Hindlimb muscle (tissue), 1 donor: ENCODE data around the gene NUDT8. TPM values are rescaled to one million over a fixed set of nuclear protein-coding genes. Genes with fewer than 3 reads are reported as not detected.
"Not testable (repeated sequence)": the region's sequence is repeated elsewhere in the genome, so short reads cannot be mapped to it uniquely, and the experiment has no call there.

Experiments used
- DNase-seq: peaks from one replicate; pipeline ENCODE4 v3.0.0-alpha.2; 2013
- polyA plus RNA-seq: library from polyadenylated mRNA; unstranded; fragments of 120-200 nt; gene quantifications from one replicate; pipeline ENCODE4 v1.2.1, GENCODE V29; 2013; ENCODE audit not compliant: insufficient read length

NUDT8 gene
- polyA plus RNA-seq, 1 donor: 3.7 TPM

DNA sequence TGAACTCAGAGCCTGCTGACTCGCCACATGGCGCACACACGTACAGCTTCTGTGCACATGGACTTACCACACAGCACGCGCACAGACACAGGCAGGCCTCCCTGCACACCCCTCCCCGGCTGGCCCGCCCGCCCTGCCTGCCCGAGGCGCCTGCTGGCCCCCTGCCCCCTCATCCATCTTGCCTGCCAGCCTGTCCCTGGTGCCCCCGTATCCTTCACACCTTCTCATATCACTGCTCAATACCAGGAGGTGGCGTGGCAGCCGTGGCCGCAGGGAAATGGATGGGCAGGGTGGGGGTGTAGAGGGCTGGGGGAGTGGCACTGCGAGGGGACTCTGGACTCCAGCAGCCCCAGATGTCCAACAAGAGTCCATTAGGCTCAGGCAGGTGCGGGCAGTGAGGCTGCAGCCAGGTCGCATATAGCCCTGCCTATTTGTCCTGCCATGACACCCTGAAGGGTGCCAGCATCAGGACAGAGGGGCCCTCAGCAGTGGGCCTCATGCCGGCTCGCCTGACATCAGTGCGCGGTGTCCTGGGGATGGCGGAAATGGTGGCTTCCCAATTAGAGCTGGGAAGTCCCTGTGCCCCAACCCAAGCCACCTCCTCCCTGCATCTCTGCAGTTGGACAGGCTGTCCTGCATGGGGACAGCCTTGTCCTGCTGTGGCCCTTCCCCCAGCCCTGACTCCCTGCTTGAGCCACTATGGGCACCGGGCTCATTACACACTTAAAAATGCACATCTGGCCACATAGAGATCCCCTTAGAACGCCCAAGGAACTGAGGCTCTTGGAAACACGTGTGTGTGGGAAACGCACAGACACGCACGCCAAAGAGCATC, 11.8 kb upstream of the NUDT8 start:
- no peak for DNase-seq

DNA sequence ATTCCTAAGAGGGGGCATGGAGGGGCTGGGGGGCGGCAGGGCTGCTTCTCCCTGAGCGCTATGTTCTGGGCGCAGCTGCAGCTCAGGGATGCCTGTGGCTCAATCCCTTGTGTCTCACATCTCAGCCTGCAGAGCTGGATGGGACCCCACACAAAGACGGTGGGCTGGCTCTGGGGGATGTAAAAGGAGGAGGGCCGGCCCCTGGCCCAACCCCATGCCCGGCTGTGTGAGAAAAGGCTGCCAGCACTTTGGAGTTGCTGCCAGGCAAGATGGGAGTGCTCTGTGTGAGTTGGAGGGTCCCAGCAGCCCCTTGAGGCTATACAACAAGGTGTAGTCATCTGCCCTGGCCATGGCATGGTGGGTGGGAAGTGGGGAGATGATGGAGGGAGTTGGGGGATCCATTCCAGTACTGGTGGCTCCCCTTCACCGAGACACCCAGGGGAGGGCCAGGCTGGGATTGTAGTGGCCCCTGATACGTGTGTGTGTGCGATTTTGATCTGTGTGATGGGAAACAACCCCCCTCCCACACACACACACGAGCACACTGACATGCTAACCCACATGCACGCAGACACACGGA, 11.1 kb upstream of the NUDT8 start:
- DNase-seq: no peak

DNA sequence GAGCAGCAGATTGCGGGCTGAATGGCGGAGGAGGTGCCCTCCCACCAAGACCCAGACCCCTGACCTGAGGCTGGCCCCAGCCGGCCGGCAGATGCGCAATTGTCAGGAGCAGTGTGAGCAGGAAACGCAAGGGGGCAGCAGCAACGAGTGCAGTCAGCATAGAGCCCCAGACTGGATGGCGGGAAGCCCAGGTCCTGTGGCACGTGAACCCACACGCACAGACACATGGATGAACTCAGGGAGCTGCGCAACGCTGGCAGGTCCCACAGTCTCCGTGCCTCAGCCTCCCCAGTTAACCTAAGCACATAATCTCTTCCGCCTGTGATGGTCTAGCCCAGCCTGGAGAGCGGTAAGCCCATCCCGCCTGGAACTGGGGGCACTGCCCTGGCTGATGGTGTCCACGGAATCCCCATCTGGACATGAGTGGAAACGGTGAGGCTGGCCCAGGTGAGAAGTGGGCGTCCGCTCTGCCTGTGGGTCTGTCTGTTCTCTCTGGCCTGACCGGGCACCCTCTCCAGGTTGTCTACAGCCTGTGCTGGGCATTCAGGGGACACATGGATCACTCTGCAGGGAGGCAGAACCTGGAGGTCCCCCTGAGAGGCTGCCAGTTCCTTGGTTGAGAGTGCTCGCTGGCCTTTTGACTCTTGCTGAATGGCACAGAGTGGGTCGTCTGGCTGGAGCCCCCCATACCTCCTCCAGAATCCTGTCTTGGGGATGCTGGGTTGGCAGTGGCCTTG, 10.5 kb upstream of the NUDT8 start:
- DNase-seq: no peak

DNA sequence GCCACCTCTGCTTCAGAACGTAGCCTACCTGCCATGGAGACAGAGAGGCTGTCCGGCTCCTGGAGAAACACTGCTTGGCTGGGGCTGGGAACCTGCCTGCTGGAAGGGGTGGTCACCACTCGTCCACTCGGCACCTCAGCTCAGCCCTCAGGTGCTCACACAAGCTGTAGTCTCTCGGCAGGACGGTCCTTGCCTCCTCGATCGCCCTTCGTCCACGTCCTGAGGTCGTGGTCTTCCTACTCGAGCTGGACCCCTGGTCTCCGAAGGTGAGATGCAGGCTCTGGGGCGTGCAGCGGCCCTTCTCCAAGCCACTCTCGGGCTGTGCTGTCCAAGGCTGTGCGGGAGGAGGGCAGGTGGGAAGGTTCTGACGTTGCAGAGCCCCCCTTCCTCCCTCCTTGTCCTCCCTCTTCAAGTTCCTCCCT, 9.7 kb upstream of the NUDT8 start, which contains the start of gene TBX10:
Gene TBX10, minus strand, starts transcription at position 326 of the 422 bp plus-strand sequence. Its CDS starts 291 bp downstream, at position 35.
- no peak for DNase-seq

DNA sequence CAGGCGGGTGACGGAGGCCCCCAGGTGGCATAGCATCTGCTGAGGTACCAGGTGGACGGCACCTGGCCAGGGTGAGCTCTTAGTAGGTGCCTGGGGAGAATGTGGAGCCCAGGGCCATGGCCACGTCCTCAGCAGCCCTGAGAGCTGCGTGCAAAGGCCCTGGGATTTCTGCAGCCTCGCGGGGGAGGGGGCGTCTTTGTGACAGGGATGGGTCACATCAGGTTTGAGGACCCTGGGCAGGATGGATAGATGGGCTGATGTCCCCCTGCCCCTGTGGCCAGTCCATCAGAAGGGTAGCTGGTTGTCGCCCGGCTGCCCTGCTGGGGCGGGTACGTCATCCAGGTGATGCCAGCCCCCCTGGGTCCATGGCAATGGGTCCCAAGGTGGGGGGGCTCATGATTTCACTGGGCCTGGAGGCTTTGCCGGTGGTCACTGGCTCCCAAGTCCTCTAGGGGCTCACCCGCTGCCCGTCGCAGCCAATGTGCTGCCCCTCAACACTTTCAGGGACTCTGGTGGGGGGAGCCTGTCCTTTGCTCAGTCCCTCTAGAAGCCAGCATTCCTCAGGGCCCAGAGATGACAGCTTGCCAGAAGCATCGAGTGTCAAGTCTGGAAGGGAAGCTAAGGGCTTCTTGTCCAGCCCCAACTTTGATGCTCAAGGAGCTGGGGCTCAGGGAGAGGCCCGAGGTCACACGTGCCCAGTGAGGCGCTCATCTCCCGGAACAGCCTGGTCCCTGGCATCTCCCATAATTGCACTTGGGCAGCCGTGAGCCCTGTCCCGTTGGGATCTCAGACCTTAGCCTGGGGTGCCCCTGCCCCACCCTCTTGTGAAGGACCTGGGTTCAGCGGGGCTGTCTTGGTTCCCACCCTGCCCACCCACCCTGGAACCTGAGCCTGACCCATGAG, 9.0 kb upstream of the NUDT8 start:
- no peak for DNase-seq

DNA sequence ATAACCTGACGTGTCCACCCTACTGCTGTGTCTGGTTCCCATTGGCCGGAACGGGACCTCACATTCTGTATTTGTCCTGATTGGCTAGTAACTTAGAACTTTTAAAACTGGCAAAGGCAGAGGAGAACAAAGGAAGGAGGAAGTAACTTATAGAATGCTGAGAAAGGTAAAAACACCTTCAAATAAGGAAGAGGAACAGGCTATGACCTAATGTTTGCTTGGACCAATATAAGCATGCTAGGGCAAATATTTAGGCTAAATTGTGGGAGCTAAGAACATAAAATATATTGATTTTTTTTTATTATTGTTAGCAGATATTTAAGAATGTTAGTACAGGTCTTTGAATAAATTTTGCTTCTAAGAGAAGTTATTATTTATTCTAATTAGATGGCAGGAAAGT, 7.7 kb upstream of the NUDT8 start:
- not testable (repeated sequence) for DNase-seq

DNA sequence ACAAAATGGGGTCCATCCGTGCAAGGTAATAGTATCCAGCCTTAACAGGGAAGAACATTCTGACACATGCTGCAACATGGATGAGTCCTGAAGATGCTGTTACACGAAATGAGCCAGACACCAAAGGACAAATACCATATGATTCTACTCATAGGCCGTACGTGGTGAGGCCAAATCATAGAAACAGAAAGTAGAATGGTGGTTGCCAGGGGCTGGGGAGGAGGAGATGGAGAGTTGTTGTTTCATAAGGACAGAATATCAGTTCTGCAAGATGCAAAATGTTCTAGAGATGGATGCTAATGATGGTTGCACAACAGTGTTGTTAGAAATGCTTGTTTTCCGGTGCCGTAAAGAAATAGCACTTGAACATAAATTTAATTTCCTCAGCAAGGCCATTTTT, 7.2 kb upstream of the NUDT8 start:
- no peak for DNase-seq

DNA sequence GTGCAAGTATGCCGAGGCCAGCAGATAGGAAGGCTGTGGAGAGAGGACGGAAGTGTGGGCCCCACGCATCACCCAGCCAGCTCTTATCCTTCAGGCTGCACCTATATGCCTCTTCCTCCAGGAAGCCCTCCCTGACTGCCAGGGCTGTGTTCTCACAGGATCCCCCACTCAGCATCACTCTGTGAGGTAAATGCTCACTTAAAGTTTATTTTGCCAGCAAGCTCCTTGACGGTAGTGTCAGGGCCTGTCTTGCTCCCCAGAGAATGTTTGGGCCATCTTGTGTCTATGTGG, 5.4 kb upstream of the NUDT8 start:
- no peak for DNase-seq

DNA sequence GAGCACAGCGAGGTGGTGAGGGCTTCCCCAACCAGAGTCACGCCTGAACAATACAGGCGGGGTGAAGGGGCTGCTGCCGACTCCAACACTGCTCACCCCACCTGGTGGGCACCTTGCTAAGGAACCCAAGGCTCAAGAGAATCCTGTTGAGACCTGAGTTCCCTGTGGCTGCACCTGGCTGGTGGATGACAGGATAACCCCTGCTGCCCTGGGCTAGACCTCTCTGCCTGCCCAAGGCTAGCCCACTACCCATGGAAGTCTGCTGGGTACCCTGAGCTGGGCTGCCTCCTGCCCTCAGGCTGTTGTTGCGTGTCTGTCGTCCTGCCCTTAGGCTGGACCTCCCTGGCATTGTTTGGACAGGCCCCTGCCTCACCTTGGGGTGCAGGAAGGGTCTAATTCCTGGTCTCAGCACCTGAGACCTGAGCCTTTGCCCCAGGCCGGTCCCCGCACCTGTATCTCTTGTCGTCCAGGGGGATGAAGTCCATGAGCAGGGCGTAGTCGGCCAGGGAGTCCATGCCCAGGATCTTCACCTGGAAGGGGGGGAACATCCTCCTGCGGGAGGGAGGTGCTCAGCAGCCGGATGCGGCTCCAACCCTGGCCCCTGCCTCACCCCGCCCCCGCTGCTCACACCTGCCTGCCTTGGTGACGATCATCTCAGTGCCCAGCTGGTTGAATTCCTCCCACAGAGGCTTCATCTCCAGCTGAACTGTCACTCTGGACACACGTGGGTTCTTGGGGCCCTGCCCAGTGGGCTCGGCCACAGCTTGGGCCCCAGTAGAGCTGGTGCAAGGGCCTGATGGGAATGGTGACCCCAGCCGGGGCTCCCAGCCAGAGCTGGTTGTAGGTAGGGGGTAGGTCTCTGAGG, 4.9 kb upstream of the NUDT8 start:
- no peak for DNase-seq

DNA sequence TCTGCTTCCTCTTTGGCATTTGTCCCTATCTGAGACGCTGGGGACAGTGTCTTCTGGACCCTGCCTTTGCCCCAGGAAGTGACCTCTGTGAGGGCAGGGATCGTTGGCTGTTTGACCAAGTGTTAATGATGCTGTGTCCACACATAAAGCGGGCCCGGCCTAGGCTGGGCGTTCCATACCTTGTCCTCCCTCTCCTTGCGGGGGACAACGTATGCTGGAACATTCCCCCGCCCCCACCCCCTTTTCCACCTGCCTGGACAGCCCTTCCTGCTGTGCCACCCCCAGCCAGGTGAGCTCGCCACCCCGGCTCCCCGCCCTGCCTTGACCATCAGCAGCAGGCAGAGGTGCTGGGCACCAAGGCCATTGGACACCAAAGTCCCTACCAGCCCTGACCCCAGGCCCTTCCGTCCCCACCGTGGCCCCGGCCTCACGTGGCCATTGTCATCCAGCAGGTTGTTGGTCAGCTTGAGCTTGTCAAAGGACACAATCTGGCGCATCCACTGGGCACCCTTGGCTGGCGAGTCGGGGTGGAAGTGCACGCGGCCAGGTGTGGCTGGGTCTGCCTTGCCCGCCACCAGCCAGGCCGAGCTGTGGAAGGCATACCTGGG, 4.1 kb upstream of the NUDT8 start:
- no peak for DNase-seq

DNA sequence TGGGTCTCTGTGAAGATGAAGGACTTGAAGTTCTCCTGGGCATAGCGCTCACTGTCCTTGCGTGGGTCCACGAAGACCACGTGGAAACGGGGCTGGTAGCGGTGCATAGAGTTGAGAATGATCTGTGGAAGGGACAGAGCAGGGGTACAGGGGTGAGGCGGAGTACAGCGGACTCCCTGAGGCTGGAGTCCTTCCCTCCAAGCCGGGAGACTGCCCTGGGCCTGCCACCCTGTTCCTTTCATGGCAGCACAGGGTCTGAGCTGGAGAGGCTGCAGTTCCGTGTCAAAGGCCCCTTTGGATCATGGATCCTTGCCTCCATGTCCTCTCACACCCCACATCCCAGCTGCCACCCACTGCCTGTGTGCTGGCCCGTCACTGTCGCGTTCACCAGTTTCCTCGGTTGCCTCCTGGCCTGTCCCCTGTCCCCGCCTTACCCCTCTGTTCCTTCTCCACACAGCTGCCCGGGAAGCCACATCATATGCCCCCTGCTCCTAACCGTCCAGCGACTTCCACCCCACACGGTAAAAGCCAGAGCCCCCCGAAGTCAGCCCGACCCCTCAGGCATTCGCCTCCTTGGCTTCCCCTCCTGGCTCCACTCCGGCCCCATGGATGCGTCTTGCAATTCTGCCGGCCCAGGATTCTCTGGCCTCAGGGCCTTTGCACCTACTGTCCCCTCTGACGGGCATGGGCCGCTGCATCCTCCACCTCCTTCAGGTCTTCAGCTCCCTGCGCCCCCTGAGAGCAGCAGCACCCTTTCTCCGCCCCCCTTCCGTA, 3.4 kb upstream of the NUDT8 start:
- DNase-seq: no peak

DNA sequence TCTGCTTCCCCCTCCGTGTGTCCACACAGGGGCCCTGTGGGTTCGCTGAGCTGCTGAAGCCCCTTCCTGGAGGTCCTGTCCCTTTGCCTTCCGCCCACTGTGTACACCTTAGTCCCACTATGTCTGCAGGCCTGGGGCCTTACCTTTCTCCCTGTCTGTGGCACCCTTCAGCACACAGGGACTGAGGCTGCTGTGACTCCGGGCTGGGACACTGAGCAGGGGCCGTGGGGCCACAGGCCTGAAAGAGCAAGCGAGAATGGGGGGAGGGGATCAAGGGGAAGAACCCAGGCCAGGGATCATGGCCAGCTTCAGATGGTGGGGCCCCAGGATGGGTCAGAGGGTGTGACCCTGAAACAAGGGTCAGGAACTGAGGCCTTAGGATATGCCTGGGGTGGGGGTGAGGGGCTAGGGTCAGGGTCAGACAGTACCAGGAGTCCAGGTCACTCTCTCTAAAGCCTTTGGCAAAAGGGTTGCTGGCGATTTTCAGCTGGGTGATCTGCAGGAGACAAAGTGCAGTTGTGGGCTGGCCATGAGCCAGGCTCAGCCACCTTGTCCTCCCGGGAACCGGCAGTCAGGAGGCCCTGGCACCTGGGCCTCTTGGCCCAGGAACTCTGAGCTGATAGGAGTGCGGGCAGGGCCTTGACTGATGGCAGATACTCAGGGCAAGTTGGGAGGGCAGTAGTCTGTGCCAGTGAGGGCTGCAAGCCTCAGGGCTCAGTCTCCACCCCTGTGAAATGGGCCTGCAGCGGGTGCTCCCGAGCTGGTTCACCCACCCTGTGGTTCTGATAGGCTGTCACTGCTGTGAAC, 2.6 kb upstream of the NUDT8 start:
- no peak for DNase-seq

DNA sequence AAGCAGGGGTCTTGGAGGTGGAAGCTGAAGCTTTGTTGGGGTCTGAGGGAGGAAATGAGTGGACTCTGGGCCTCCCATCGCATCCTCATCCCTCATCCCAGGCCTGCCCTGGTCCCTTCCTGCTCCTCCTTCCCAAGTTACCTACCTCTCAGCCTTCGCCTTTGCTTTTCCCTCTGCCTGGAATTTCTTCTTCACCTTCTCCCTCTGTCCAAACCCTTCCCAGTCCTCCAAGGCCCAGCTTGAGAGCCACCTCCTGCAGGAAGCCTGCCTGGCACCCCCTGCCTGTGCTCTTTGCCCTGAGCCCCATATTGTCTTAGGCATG, 2.1 kb upstream of the NUDT8 start:
- DNase-seq: no peak

DNA sequence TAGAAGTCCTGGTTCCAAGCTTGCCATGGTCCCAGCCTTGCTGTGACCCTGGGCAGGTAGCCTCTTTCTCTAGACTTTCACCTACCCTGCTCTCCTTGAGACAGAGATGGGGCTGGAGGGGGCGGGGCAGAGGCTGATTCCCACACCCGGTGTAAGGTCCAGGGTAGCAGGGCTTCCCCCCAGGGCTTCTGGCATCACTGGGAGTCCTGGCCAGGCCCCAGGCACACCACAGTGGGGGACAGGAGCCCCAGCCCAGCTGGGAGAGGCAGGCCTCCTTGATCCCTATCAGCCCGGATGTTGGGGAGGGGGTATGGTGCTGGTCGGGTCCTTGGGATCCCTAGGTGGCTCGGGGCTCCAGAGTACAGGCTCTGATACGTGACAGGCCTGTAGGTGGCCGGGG, 1.7 kb upstream of the NUDT8 start:
- no peak for DNase-seq

DNA sequence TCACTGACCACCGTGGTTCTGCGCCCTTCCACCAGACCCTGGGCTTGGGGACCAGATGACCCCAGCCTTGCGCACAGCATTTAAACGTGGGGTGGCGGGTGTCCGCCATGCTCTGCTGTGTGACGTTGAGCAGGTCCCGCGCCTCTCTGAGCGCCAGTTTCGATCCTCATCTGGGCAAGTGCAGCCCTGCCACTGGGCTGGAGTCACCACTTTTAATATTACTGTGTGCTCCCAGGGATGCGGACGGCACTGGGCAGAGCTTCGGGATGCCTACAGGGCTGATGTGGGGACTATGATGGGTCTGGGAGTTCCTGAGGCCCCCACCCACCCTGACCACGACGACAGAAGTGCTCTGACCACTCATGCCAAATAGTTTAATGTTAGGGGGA, 1.2 kb upstream of the NUDT8 start:
- DNase-seq: no peak

DNA sequence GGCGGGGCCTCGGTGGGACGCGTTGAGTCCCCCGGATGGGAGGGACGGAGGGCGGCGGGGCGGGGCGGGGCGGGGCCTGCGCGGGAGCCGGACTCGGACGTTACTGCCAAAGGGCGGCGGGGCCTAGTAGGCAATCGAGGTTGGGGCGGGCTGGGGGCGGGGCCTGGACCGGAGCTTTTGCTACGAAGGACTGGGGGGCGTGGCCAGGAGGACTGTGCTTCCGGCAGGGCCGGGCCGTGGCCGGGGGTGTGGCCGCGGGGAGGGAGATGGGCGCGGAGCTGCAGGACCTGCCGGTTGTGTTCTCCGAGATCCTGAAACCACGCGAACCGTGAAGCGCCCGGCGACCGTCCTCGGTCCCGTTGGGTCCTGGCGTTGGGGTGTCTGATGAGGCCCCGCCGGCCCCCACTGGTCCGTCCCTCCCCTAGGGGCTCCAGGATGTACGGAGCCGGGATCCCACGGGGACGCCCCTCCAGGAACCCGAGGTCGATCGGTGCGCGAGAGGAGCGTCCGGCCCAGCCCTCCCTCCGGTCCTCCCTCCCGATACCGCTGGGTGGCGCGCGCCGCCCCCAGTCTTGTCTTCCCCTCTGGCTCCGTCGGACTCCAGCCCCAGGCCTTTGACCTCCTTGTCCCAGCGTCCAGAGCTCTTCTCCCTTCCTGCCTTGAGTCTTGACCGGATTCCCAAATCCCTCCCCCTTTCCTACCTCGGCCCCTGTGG, 648 bp upstream of the NUDT8 start:
- DNase-seq: peak; percentile 96

DNA sequence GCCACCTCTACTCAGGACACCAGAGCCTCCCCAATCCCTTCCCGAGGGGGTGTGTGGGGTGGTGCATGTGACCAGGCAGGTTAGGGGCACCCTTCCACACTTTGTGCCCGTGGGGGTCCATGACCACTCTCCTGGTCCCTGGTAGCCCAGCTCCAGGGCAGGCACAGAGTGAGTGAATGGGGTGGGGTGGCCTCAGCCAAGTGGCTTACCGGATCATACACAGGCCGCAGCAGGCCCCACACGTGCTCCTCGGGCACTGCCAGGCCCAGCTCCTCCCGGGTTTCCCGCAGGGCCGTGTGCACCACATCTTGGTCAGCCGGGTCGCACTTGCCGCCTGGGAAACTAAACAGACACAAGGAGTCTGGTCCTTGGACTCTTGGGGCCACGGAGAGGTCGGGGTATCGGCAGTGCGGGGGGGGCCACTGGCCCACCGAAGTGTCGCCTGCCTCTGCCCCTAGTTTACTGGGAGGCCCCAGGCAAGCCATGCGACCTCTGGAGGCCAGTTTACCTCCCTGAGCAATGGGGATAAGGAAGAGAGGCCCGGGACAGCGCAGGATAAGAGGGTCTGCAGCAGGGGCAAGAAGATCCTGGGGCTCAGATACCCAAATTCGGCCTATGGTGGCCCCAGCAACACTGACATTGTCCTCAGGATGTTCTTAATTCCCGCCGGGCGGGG, 889 bp downstream of the NUDT8 start:
- no peak for DNase-seq

DNA sequence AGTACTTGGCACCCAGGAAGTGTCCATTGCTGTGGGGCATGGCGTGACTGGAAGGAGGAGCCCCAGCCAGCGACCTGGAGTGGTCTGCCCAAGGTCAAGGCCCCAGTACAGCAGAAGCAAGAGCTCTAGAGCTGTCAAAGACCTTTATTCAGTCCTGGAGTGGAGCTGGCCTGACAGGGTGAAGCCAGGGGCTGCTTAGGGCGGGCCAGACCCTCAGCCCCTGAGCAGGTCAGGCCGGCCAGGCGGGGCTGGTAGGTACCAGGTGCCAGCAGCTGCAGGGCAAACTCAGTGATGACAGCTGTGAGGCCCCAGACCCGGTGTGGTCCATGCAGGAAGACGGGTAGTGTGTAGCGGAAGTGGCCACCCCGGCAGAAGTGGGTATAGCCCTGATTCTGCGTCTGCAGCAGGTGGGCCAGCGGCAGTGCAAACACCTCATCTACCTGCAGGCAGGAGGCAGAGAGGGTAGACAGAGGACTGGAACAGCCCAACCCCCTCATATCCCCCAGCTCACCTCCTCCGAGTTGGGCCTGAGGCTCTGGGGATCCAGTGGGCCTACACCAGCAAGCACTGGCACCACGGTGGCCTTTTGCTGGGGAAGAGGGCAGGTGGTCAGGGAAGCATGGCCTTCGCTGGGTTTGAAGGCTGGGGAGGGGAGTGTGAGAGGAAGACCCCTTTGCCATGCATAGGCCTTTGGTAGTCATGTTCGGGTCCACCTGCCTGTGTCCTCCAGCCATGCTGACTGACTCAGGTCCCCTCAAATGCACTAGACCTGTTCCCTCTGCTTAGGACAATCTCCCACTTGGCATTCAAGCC, 1.7 kb downstream of the NUDT8 start:
- no peak for DNase-seq
